ENCODE measurements around the gene DAAM2.

DNA sequence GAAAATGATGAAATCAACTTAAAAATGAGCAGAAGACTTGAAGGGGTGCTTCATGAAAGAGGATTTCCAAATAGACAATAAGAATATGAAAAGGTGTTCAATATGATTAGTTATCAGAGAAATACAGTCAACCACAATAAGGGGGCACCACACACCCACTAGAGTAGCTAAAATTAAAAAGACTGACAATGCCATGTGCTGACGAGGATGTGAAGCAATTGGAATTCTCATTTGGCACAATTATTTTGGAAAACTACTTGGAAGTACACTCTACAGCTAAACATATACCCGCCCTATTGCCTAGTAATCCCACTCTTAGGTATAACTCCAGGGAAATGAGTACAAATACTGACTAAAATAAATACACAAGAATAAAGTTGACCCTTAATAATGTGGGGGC lies 97.1 kb downstream of the DAAM2 start:
- no peak for TF ChIP-seq POLR2A (IDR thresholded peaks at IDR 0.05)
- TF ChIP-seq, protein P1, sequence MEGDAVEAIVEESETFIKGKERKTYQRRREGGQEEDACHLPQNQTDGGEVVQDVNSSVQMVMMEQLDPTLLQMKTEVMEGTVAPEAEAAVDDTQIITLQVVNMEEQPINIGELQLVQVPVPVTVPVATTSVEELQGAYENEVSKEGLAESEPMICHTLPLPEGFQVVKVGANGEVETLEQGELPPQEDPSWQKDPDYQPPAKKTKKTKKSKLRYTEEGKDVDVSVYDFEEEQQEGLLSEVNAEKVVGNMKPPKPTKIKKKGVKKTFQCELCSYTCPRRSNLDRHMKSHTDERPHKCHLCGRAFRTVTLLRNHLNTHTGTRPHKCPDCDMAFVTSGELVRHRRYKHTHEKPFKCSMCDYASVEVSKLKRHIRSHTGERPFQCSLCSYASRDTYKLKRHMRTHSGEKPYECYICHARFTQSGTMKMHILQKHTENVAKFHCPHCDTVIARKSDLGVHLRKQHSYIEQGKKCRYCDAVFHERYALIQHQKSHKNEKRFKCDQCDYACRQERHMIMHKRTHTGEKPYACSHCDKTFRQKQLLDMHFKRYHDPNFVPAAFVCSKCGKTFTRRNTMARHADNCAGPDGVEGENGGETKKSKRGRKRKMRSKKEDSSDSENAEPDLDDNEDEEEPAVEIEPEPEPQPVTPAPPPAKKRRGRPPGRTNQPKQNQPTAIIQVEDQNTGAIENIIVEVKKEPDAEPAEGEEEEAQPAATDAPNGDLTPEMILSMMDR (IDR thresholded peaks at IDR 0.05): no peak

Data from right lobe of liver (tissue), 4 donors.